HG03139 (cell line): Measurements from ENCODE around the gene CPED1.
"Not testable (repeated sequence)": the region's sequence is repeated elsewhere in the genome, so short reads cannot be mapped to it uniquely, and the experiment has no call there.

Source experiments
- ATAC-seq: cut with Tn5 transposase; IDR thresholded peaks from one replicate; pipeline ENCODE4 v1.9.1; 2021; ENCODE audit not compliant: unreplicated experiment

CPED1 gene

DNA sequence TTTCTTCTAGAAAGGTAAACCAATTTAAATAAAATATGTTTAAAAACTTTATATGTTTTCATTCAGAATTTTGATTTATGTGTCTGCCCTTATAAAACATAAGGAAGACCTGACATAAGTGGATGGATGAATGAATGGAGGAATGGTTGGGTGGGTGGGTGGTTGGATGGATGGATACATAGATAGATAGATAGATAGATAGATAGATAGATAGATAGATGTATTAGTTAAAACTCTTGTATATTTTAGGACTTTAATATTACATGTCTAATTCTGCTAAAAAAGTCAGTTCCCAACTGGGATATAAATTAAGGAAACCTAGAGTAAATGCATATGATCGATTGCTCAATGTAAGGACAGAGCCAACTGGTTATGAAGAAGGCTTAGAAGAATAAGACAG, 184.0 kb downstream of the CPED1 start:
- ATAC-seq, result no peak

DNA sequence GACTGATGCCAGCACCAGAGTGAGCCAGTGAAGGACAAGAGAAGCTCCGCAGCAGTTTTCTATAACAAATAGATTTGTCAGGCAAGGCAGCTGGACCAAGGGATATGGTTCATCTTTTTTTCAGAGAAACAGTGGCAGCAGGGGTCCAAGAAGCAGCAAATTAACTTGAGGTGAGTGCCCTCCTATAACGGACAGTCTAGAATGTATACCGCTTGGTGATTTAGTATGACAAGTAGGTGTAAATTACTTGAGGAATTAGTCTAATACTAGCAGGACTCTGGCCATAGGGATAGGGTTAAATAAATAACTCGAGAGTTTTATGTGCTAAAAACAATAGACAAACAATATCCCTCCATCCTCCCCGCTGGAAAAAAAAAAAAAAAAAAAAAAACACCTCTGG, 187.3 kb downstream of the CPED1 start:
- no peak for ATAC-seq

GRCh38 chr7:121178452-121178851, 189.9 kb downstream of the CPED1 start:
- ATAC-seq, result no peak

DNA sequence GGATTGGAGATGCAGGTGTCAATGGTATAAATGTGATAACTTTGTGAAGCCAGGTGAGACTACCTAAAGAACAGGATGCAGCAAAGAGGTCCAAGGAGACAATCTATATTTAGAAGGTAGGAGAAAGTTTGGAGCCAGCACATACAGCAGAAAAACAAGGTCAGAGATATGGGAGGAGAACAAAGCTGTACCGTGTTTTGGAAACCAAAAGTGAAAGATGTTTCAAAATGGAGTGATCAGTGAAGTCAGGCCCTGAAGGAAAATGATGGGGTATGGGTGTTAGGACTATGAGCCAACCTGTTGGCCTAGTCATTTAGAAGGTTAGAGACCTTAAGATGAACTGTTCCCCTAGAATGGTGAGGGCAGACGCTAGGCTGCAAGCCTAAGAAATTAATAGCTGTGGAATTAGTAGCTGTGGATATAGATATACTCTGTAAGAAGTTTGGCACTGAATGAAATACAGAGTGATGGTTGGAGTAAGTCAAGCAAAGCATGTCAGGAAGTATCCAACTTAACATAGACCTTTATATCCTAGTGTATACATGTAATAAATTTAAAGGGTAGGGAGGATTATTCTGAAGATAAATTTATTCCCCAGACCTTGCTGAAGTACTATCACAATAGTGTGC, 190.5 kb downstream of the CPED1 start:
- no peak for ATAC-seq

DNA sequence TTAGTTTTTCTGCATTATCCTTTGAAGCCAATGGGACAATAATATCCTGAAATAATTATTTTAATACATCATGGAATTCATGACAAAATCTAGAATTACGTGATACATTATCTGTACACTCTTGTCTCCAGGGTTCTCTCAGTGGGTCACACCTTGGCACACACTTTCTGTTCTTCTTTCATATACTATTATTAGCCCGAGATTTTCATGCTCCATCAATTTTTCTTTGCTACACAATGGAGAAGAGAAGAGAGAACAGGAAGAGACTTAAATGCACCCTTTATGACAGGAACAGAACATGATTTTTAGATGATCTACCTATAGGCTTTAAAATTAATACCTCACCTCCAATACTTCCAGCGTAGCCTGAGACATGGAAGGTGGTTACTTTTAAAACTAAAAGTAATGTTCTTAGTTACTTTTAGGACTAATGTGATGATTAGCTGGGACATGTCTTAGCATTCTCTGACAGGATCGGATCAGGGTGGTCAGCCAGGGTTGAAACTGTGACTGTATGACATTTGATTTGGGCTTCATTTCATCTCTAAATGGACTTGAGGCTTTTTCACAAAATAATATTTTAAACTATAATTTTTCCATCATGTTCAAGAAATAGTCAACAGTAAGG, 192.0 kb downstream of the CPED1 start:
- ATAC-seq, result peak; percentile 92

DNA sequence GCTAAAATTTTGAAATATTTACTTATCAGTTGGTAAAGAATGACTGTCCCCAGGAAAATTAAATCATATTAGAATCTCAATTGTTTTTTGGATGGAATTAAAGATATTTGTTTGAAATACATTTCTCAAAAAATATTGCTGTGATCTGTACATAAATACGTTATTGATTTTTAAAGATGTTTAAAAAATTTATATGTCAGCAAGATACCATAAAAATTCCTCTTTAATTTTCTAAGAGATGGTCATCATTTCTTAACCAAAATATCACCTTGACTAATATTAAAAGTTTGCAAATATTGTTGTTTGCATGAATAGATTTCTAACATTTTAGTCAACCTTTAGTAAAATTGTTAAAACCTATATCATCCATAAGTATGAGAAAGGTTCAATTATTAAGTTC, 192.8 kb downstream of the CPED1 start:
- ATAC-seq, result no peak

DNA sequence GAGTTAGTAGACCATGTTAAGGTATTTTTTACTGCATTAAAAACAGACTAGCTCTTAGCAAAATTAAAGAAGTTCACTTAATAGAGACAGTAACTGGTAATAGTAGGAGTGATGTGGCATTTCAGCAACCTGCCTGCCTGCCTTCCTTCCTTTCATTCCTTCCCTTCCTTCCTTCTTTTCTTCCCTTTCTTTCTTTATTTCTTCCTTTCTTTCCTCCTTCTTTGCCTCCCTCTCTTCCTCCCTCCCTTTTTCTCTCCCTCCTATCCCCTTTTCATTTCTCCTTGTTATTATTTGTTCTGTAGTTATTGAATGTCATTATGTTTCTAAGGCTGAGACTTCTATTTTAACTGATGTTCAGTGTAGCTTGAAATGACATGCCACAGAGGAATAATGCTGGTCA, 193.8 kb downstream of the CPED1 start:
- ATAC-seq, result no peak

GRCh38 chr7:121182902-121183301, 194.4 kb downstream of the CPED1 start:
- no peak for ATAC-seq

- not testable (repeated sequence) for ATAC-seq
Measured at GRCh38 chr7:121183883-121184282, 195.4 kb downstream of the CPED1 start.

DNA sequence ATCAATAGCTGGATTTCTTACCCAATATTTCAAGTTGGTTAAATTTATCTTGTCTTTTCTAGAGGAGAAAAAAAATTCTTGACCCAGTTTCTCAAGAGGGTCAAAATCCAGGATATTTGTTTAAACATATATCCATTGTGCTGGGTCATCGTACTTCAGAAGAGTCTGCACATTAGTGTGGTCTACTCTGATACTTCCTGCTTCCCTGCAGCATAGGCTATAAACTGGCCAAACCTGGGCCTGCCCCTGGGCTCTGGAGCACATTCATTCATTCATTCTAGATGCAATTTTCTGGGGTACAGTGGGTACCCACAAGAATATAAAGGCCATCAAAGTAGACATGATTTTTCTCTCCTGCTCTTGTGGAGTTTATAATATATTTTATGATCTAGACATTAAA, 198.2 kb downstream of the CPED1 start:
- no peak for ATAC-seq

GRCh38 chr7:121187222-121187621, 198.7 kb downstream of the CPED1 start:
- ATAC-seq, result peak; percentile 83

DNA sequence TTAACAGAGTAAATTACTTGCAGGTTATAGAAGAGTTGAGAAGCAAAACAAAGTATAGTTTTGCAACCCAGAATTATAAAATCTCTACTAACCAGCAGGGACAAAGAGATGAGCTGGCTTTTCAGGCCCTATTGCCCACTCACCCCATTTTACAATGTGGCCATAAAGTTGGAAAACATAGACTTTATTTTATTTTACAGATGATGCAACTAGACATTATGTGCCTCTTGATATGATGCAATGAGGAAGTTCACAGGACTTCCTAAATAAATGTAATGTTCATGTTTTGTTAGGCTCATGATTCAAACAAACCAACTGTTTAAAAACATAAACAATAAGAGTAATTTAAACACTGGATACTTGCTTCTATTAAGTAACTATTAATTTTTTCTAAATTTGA, 199.2 kb downstream of the CPED1 start:
- no peak for ATAC-seq

GRCh38 chr7:121192834-121193233, 204.3 kb downstream of the CPED1 start:
- ATAC-seq, result no peak

GRCh38 chr7:121195010-121195409, 206.5 kb downstream of the CPED1 start:
- no peak for ATAC-seq

- ATAC-seq, result no peak
Measured at GRCh38 chr7:121195874-121196273, 207.4 kb downstream of the CPED1 start.

DNA sequence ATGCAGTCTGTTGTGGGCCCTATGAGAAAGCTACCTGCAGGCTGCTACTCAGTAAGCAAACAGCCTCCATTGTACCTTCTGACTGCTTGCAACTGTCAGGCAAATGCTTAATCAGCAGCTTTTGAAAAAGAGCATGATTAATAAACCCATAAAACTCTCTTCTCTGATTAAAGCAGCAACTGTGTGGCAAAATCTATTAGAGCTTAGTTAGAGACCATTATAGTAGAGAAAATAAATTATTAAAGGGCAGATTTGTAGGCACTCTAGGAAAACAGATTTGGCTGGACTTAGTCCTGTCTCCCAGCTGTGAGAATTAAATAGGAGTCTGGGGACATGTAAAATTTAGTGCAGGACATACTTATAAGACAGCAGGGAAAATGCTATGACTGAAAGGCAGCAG, 207.8 kb downstream of the CPED1 start:
- no peak for ATAC-seq

DNA sequence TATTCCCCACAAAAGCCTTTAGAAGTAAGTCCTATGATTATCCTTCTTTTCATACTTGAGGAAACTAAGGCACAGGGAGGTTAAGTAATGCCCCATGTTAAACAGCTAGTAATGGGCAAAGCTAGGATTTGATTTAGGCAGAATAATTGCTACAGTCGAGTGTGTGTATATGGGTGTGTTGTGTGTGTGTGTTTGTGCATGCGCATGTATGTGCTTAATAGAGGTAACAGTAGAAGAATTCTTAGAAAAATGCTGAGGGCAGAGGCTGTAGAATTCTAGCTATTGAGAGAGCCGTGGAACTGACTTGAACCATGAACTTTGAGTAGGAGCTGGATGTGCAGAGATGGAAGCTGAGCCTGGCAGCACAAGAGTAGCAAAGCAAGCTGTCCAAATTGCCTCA, 208.9 kb downstream of the CPED1 start:
- ATAC-seq, result no peak

GRCh38 chr7:121198502-121198901, 210.0 kb downstream of the CPED1 start:
- no peak for ATAC-seq

- no peak for ATAC-seq
Measured at GRCh38 chr7:121202125-121202524, 213.6 kb downstream of the CPED1 start.

- ATAC-seq, result no peak
Measured at GRCh38 chr7:121202834-121203233, 214.3 kb downstream of the CPED1 start.

DNA sequence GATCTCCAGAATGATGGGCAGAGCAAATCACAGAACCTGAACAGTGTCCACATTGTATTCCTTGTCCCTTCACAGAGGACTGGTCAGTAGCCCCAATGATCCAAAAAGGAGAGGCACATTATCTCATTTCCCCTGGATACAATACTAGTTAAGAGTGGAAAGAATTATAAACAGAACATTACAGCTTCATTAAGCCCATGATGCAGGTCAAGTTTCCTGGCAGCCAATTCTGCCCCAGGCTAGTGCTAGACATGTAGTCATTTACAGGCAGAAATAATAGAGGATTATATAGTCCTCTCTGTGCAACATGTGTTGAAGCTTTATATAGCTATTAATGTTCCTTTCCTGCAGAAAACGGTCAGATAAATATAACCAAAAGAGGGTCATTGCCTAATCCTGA, 216.0 kb downstream of the CPED1 start:
- no peak for ATAC-seq

DNA sequence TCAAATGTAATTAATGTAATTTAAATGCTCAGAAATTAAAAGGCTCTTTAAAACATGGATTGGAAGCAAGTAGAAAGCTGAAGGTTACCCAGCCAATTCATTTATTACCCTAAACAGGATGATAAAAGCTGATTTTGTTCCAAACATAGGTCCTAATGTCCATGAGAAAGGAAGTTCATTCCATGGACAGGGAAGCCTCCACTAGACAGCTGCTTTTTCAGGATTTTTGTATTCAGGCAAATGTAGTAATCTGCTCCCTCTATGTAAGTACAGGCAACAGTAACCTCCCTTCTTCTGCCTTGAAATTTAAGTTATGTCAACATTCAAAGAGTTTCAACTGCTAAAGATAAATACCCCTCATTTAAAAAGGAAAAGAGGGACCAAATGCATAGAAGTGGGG, 217.3 kb downstream of the CPED1 start:
- no peak for ATAC-seq

DNA sequence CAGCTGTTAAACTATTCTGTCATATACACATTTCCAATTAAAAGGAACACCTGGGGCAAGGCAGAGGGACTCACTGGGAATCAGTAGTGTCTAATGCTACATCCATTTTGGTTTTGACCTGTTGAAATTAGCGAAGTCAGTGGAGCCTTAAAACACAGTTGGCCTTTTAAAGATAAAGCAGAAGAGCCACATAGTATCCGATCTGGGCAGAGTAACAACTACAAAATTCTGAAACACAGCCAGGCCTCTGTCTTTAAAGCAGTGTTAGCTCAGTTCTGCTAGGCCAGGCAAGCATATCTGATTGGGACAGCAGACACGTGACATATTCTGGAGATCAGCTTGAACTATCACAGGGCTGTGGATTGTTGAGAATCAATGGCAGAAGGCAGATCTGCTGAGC, 222.7 kb downstream of the CPED1 start:
- ATAC-seq, result no peak
